Measurements from ENCODE around the gene ATOH8. TPM values are rescaled to one million over a fixed set of nuclear protein-coding genes. Genes with fewer than 3 reads are reported as not detected.
A peak's percentile ranks its signal among the peaks of the same experiment; 100 is the strongest.

The ATOH8 gene
- total and polyA plus RNA-seq, 10 of the 15 experiments (the other 5 are each of a cell fraction or from before 2014, with no cell fraction given), result 0.03 to 0.60 TPM; not detected in 8

DNA sequence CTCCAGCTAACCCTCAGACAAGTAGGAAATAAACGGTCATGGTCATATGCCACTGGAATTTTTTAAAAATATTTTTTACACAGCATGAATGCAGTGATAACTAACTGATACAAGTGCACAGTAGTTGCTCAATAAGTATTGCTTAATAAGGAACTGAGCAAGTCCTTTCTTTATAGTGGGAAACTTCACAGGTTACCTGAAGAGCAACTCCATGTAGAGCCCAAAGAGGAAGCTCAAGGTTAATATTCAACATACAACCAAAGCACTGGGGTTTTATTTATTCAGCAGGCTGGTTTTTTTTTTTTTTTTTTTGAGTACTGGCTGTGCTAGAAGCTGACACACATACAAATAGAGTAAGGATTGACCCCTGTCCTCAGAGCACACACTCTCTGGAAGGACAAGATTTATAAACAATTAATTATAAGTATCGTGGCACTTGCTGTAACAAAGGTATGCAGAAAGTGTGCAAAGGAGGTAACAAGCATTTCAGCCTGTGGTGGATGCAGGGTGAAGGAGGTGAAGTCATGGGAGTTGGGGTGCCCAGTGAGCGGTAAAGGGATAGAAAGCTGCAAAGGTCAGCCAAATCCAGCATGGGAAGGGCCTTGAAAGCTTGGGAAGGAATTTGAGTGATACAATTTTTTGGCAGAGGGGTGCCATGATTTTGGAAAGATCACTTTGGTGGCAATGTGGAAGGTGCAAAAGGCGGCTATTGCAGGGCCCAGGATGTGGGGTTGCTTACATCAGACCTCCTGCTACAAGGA, 52.7 kb downstream of the ATOH8 start:
- Histone ChIP-seq H3K9ac (ENCODE audit: control insufficient read depth, insufficient read depth, low read length) (no peak overlapping the region), H3K4me2 (ENCODE audit: control insufficient read depth, insufficient read depth) (no peak overlapping the region), H2AFZ (ENCODE audit: control insufficient read depth, low read depth, low read length) (no peak overlapping the region), H3K27me3 (replicated peaks in 1 of 2; ENCODE audit: control insufficient read depth in 2 of 2, insufficient read depth in 2 of 2, low read length in 1 of 2) (no peaks in the 10 kb centered on the region), H3K27ac (ENCODE audit: control insufficient read depth, insufficient read depth) (no peak overlapping the region), H4K20me1 (ENCODE audit: control insufficient read depth, insufficient read depth) (no peaks in the 10 kb centered on the region), H3K9me3 (replicated peaks; ENCODE audit: control insufficient read depth, insufficient read depth, low read length) (no peaks in the 10 kb centered on the region; the same call in 2 of the 3 replicates), H3K36me3 (ENCODE audit: control insufficient read depth in 2 of 2, insufficient read depth in 2 of 2, low read length in 1 of 2) (no peaks in the 10 kb centered on the region), H3K79me2 (ENCODE audit: control insufficient read depth, insufficient read depth, low read length) (no peaks in the 10 kb centered on the region), H3K4me3 (no peak overlapping the region), H3K4me1 (ENCODE audit: control insufficient read depth, insufficient read depth, low read length) (no peaks in the 10 kb centered on the region)
- ATAC-seq (peak; percentile 48), DNase-seq (ENCODE audit: low read depth, low spot score) (no peak), FAIRE-seq (no peak)
- SMC1A ChIA-PET (ENCODE audit: uncharacterized antibody, unreplicated experiment), result interaction anchor here (0.6 to 2.3 kb wide), 7 partner anchors 9 to 296 kb away, joined by 3 to 14 read pairs (median 3); no protein-coding TSS in a partner anchor
- intact Hi-C loops (cut with micrococcal nuclease; ENCODE audit: unreplicated experiment) (no loop called here), in situ Hi-C loops (cut with MboI) (no loop called here)
- POLR2A ChIA-PET, result interaction anchor here (0.6 to 1.1 kb wide), 5 partner anchors 10 to 188 kb away, joined by 3 to 8 read pairs (median 4); no protein-coding TSS in a partner anchor
- WGBS (ENCODE audit: insufficient coverage, insufficient replicate concordance, low lambda C conversion rate, missing lambda C conversion rate), result 13% methylated on average over 4 of the region's 4 CpGs
- RAD21 ChIA-PET (ENCODE audit: unreplicated experiment), result interaction anchor here (0.6 to 1.8 kb wide), 5 partner anchors 8 to 273 kb away, joined by 3 to 6 read pairs (median 3); no protein-coding TSS in a partner anchor
- TF ChIP-seq ATF7 (IDR thresholded peaks at IDR 0.05; ENCODE audit: low read depth) (no peak), ZNF384 (IDR thresholded peaks at IDR 0.05; ENCODE audit: borderline replicate concordance, low read depth, low read length) (peak; percentile 68; the same call in 1 of the 2 replicates), FOXM1 (IDR thresholded peaks at IDR 0.05; ENCODE audit: low read depth, low read length) (no peak), NFIC (IDR thresholded peaks at IDR 0.05; ENCODE audit: low read depth, low read length) (no peak), ZNF217 (IDR thresholded peaks at IDR 0.05) (peak; percentile 29; the same call in 1 of the 2 replicates)
- no TSS peak for BruUV-seq (replicated peaks)
- CTCF ChIA-PET, result interaction anchor here (0.6 to 2.1 kb wide), 7 partner anchors 10 to 170 kb away, joined by 3 to 7 read pairs (median 4); no protein-coding TSS in a partner anchor

DNA sequence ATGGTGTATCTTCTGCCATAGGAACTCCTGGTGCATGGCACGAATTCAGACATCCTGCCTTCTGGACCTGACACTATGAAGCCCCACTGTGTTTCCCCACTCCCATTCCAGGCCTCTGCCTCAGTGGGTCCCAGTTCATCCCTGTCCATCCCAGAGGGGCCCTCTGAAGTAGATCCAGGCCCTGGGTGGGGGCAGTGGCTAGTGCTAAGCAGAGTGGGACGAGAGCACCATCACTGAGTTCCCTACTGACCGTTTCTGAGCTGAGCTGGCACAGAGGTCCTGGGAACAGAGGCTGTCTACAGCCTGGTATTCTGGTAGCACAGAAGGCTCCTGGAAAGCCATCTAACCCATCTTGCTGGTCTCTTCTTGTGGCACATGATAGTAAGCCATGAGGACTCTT, 54.0 kb downstream of the ATOH8 start:
- Histone ChIP-seq H3K79me2 (ENCODE audit: control insufficient read depth, insufficient read depth, low read length) (no peaks in the 10 kb centered on the region), H4K20me1 (ENCODE audit: control insufficient read depth, insufficient read depth) (no peaks in the 10 kb centered on the region), H3K9me3 (replicated peaks; ENCODE audit: control insufficient read depth, insufficient read depth, low read length) (no peaks in the 10 kb centered on the region; the same call in 2 of the 3 replicates), H3K36me3 (ENCODE audit: control insufficient read depth in 2 of 2, insufficient read depth in 2 of 2, low read length in 1 of 2) (no peaks in the 10 kb centered on the region), H3K4me2 (ENCODE audit: control insufficient read depth, insufficient read depth) (no peak overlapping the region), H3K4me3 (no peak overlapping the region), H3K27me3 (replicated peaks in 1 of 2; ENCODE audit: control insufficient read depth in 2 of 2, insufficient read depth in 2 of 2, low read length in 1 of 2) (no peaks in the 10 kb centered on the region), H2AFZ (ENCODE audit: control insufficient read depth, low read depth, low read length) (no peak overlapping the region), H3K4me1 (ENCODE audit: control insufficient read depth, insufficient read depth, low read length) (no peaks in the 10 kb centered on the region), H3K27ac (ENCODE audit: control insufficient read depth, insufficient read depth) (no peak overlapping the region), H3K9ac (ENCODE audit: control insufficient read depth, insufficient read depth, low read length) (no peak overlapping the region)
- DNase-seq (ENCODE audit: low read depth, low spot score) (no peak), ATAC-seq (no peak), FAIRE-seq (no peak)
- intact Hi-C loops (cut with micrococcal nuclease; ENCODE audit: unreplicated experiment) (no loop called here), in situ Hi-C loops (cut with MboI) (no loop called here)
- ChIA-PET POLR2A (no interaction called here), SMC1A (ENCODE audit: uncharacterized antibody, unreplicated experiment) (interaction anchor here (0.8 kb wide), 1 partner anchor 28 kb away, joined by 3 read pairs; no protein-coding TSS in a partner anchor), CTCF (interaction anchor here (1.4 to 2.1 kb wide), 3 partner anchors 11 to 72 kb away, joined by 3 to 6 read pairs (median 4); no protein-coding TSS in a partner anchor), RAD21 (ENCODE audit: unreplicated experiment) (no interaction called here)
- WGBS (ENCODE audit: insufficient coverage, insufficient replicate concordance, low lambda C conversion rate, missing lambda C conversion rate), result 0% methylated on average over 3 of the region's 3 CpGs
- no TSS peak for BruUV-seq (replicated peaks)
- TF ChIP-seq NRF1 (conservative IDR thresholded peaks at IDR 0.05; ENCODE audit: low read depth, low read length), result no peak
- no peak for TF ChIP-seq MXI1 (IDR thresholded peaks at IDR 0.05; ENCODE audit: low read depth, low read length)
- TF ChIP-seq, protein P1, sequence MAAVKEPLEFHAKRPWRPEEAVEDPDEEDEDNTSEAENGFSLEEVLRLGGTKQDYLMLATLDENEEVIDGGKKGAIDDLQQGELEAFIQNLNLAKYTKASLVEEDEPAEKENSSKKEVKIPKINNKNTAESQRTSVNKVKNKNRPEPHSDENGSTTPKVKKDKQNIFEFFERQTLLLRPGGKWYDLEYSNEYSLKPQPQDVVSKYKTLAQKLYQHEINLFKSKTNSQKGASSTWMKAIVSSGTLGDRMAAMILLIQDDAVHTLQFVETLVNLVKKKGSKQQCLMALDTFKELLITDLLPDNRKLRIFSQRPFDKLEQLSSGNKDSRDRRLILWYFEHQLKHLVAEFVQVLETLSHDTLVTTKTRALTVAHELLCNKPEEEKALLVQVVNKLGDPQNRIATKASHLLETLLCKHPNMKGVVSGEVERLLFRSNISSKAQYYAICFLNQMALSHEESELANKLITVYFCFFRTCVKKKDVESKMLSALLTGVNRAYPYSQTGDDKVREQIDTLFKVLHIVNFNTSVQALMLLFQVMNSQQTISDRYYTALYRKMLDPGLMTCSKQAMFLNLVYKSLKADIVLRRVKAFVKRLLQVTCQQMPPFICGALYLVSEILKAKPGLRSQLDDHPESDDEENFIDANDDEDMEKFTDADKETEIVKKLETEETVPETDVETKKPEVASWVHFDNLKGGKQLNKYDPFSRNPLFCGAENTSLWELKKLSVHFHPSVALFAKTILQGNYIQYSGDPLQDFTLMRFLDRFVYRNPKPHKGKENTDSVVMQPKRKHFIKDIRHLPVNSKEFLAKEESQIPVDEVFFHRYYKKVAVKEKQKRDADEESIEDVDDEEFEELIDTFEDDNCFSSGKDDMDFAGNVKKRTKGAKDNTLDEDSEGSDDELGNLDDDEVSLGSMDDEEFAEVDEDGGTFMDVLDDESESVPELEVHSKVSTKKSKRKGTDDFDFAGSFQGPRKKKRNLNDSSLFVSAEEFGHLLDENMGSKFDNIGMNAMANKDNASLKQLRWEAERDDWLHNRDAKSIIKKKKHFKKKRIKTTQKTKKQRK (IDR thresholded peaks at IDR 0.05; ENCODE audit: low read depth, low read length), result no peak
- no peak for TF ChIP-seq HDAC6 (IDR thresholded peaks at IDR 0.05; ENCODE audit: unreplicated experiment)
- TF ChIP-seq BACH1 (IDR thresholded peaks at IDR 0.05; ENCODE audit: borderline replicate concordance), result no peak
- no peak for TF ChIP-seq SMAD1 (IDR thresholded peaks at IDR 0.05; ENCODE audit: low read depth, partially characterized antibody)
- TF ChIP-seq, protein P2, sequence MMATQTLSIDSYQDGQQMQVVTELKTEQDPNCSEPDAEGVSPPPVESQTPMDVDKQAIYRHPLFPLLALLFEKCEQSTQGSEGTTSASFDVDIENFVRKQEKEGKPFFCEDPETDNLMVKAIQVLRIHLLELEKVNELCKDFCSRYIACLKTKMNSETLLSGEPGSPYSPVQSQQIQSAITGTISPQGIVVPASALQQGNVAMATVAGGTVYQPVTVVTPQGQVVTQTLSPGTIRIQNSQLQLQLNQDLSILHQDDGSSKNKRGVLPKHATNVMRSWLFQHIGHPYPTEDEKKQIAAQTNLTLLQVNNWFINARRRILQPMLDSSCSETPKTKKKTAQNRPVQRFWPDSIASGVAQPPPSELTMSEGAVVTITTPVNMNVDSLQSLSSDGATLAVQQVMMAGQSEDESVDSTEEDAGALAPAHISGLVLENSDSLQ (IDR thresholded peaks at IDR 0.05), result no peak
